ENCODE measurements around the gene SNAI1.

DNA sequence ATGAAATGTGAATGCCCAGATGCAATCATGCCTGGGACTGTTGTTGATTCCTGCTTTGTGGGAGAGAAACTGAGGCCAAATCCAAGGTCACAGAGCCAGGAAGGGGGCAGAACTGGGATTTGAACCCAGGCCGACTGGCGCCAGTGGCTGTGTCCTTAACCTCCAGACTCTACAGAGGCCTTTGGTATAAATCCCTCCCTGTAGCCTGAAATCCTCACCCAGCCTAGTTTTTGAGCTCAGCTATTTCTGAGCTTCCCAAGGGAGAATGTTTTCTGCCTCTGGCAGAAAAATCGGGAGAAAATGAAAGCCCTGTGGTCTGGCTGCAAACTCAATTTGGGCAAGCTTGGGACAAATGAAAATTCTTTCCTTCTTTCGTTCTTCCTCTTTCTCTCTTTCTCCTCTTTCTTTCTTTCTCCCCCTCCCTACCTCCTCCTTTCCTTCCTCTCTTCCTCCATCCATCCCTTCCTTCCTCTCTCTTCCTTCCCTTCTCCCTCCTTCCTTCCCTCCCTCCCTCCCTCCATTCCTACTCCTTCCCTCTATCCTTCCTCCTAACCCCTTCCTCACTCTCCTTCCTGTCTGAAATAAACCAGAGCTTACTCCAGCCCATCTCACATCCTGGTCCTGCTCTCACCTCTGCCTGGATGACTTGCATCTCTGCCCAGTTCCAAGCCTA is 34.9 kb downstream of the SNAI1 start:
- TF ChIP-seq EZH2 (IDR thresholded peaks at IDR 0.05; ENCODE audit: low read length), result no peak
- TF ChIP-seq, protein P1, sequence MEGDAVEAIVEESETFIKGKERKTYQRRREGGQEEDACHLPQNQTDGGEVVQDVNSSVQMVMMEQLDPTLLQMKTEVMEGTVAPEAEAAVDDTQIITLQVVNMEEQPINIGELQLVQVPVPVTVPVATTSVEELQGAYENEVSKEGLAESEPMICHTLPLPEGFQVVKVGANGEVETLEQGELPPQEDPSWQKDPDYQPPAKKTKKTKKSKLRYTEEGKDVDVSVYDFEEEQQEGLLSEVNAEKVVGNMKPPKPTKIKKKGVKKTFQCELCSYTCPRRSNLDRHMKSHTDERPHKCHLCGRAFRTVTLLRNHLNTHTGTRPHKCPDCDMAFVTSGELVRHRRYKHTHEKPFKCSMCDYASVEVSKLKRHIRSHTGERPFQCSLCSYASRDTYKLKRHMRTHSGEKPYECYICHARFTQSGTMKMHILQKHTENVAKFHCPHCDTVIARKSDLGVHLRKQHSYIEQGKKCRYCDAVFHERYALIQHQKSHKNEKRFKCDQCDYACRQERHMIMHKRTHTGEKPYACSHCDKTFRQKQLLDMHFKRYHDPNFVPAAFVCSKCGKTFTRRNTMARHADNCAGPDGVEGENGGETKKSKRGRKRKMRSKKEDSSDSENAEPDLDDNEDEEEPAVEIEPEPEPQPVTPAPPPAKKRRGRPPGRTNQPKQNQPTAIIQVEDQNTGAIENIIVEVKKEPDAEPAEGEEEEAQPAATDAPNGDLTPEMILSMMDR (optimal IDR thresholded peaks at IDR 0.05 in 1 of 3, IDR thresholded peaks at IDR 0.05 in 1 of 3, conservative IDR thresholded peaks at IDR 0.05 in 1 of 3; ENCODE audit: extremely low read depth in 1 of 3, insufficient read depth in 2 of 3, low read length in 3 of 3), result no peak

Measured in keratinocyte (primary cell).